ENCODE data around the gene PPP2R3A.

The PPP2R3A gene

GRCh38 chr3:136194409-136195257 lies 229.1 kb downstream of the PPP2R3A start:
- peak; percentile 44 for DNase-seq (ENCODE audit: low read depth)

GRCh38 chr3:136195258-136196063 lies 229.9 kb downstream of the PPP2R3A start:
- DNase-seq (ENCODE audit: low read depth) = peak; percentile 81

GRCh38 chr3:136196064-136196400 lies 230.5 kb downstream of the PPP2R3A start, which contains the start of gene MSL2:
TSS of gene MSL2 (minus strand) at chr3:136196335. CDS start at chr3:136195113, 1,222 bp downstream.
- no peak for DNase-seq (ENCODE audit: low read depth)

- peak; percentile 100 for DNase-seq (ENCODE audit: low read depth)
These were observed 231.1 kb downstream of the PPP2R3A start for GRCh38 chr3:136196401-136197158.

- DNase-seq (ENCODE audit: low read depth) = no peak
These were observed 231.7 kb downstream of the PPP2R3A start for GRCh38 chr3:136197159-136197793.
